GM19372 (cell line): Measurements from ENCODE around the gene KRTAP10-8.
"Not testable (repeated sequence)": the region's sequence is repeated elsewhere in the genome, so short reads cannot be mapped to it uniquely, and the experiment has no call there.

ENCODE experiments used
- ATAC-seq: cut with Tn5 transposase; IDR thresholded peaks from one replicate; pipeline ENCODE4 v1.9.1; 2021; ENCODE audit warnings: mild to moderate bottlenecking, low read depth, moderate library complexity; ENCODE audit not compliant: unreplicated experiment

KRTAP10-8 gene

DNA sequence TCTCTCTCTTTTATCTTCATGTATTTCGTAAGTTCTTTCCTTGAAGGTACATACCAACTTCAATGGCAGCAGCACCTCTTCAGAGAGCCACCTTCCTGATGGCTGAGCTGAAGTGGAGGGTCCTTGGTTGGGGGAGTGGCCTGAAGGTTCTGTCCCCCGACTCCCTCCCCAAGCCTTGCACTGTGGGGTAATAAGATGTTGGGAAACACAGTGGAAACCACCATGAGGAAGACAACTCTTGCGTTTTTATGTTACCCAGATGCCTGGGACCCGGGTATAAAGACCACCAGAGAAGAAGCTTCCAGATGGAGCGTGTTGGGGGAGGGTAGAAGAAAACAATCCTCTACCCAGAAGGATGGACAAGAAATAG lies 46.6 kb downstream of the KRTAP10-8 start:
- no peak for ATAC-seq

GRCh38 chr21:44658913-44659595 lies 47.2 kb downstream of the KRTAP10-8 start:
- ATAC-seq, result no peak

DNA sequence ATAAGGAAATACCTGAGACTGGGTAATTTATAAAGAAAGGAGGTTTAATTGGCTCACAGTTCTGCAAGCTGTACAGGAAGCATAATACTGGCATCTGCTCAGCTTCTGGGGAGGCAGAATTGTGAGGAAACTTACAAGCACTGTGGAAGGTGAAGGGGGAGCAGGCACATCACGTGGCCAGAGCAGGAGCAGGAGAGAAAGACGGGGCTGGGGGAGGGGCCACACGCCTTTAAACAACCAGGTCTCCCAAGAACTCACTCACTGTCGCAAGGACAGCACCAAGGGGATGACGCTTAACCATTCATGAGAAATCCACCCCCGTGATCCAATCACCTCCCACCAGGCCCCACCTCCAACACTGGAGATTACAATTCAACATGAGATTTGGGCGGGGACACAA lies 49.7 kb downstream of the KRTAP10-8 start:
- not testable (repeated sequence) for ATAC-seq
